NT2/D1 (cell line): ENCODE data around the gene SLC9A8.

Source experiments
- SUZ12 ChIP-seq: IDR thresholded peaks from 2 replicates; pipeline ENCODE4 v1.6.1; 2011; ENCODE audit not compliant: insufficient read length, insufficient read depth; ENCODE audit errors: extremely low read depth
- YY1 ChIP-seq: IDR thresholded peaks from 2 replicates; pipeline ENCODE4 v1.6.1; 2011; ENCODE audit not compliant: insufficient read length, insufficient read depth
- ZNF274 ChIP-seq: IDR thresholded peaks from 2 replicates; pipeline ENCODE4 v1.6.1; 2011; ENCODE audit warnings: mild to moderate bottlenecking, low read depth, low read length

DNA sequence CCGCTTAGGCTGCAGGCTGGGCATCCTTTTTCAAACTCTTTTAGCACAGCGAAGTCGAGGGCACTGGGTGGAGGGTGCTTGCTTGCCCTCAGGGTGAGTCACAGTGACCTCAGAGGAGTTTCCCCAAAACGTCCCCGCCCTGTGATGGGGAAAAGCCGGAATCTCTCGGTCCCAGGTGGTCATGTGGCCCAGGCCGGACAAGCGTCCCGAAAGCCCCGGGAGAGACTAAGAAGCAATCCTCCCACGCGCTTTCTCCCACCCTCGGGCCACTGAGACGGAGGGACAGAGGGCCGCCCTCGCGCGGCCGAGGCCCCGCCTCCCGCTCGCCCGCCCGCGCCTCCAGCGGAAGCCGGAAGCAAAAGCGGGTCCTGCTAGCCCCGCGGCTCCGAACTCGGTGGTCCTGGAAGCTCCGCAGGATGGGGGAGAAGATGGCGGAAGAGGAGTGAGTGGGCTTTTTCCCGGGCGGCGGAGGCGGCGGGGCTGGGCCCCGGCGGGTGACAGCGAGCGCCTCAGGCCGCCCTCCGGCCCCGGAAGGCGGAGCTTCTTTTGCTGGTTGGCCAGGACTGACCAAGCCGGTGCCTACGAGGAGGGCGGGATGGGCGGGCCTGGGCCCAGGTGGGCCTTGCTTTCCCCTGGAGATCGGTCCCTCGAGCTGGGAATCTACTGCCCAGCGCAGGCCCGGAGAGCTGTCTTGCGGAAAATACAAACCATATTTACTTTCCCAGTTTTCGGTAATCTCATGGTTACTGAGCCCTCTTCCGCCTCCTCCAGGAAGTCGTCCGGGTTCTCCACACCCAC lies at the start of gene SLC9A8:
- TF ChIP-seq YY1 (peak; percentile 51), ZNF274 (no peak), SUZ12 (no peak)
